ENCODE measurements around the gene MARCO.
"Not testable (repeated sequence)": the region's sequence is repeated elsewhere in the genome, so short reads cannot be mapped to it uniquely, and the experiment has no call there.

MARCO gene

DNA sequence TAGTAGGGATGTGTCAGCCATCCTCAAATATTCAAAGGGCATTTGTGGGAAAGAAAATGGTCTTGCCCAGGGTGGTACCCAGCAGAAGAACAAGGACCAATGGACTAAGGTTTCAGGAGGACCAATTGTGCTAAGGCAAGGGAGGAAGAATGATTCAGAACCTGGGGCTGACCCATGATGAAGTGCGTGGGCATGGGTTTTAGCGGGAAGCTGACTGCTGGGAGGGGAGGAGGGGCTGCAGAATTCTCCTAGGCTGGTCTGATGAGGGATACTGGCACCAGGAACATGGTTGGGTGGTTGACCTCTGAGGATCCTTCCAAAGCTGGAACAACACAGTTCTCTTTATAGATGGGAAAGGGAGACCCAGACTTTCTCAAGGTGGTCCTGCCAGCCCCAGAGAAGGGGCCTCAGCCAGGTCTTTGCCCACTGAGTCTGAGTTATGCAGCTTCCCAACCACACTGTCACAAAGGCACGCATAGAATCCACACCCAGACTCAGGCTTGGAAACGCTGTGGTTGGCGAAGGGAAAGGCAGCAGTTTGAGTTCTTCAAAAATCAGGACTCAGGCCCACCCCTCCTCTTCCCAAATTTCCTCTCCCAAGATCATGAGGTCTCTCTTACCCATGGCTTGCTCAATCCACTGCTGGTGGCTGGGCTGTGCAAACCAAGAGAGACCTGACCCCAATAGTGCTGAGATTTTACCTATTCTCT lies 37.3 kb downstream of the MARCO start:
- DNase-seq = no peak

DNA sequence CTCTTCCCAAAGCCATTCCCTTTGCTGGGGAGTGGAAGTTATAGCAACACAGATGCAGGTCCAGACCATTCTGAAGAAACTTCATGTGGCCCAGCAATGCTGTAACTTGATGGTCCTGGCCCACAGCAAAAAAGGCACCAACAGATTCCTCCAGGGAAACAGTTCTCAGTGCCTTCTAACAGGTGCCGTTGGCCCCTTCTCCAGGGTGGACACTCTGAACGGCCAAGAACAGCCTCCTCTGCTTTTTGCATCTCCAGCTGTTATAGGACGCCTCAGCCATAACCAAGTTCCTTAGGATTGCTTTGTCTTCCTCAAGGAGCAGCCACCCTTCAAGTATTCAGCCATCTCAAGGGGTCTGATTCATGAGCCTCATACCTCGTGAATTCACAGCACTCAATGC lies 38.0 kb downstream of the MARCO start:
- no peak for DNase-seq

DNA sequence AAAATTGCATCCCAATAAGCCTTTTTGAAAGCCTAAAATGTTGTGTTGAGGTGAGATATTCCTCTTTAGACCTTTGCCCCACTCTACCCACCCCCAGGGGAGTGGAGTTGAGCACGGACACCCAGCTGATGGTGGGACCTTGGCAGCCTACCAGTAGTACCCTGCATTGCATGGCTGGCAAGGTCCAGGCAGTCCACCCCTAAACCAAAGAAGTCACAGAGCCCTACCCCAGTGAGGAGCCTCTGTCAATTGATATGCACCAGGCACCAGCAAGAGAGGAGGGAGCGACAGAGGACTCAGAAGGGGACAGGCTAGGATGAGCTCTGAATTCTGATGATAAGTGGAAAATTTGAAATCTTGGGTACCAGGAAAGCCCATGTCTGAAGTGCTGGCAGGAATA lies 38.6 kb downstream of the MARCO start:
- no peak for DNase-seq

DNA sequence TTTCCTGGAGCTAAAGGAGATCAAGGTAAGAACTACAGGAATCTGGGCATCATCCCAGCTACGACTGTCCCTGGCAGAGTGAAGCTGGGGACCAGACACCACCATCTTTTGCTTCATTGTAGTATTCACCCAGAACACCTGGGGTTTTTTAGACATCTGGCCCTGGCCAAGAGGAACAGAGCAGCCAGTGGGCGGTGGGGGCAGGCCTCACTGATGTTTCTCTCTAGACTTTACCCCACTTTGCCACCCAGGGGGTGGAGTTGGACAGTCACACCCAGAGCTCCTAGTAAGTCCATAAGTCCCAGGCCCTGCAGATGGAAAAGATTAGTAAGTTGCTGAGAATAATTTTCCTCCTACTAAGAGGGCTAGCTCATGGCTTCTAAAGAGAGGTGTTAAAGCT lies 39.6 kb downstream of the MARCO start:
- DNase-seq = no peak

GRCh38 chr2:118982039-118982438 lies 40.0 kb downstream of the MARCO start:
- DNase-seq = no peak

GRCh38 chr2:118983133-118983532 lies 41.1 kb downstream of the MARCO start:
- no peak for DNase-seq

DNA sequence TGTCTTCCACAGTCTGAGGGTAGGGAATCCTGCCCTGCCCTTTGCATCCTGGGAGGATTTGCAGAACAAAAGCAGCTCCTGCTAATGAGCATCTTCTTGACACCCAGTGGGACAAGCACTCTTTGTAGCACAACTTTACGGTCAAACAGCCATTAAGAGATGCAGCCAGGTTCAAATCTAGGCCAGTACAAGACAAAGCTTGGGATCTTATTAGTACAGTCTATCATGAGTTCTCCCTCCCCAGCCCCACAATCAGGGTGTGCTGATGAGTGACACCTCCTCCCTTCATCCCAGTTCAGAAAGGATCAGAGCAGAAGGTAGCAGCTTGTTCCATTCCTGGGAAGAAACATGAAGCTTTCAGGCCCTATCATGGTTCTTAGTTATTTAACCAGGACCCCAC lies 41.9 kb downstream of the MARCO start:
- no peak for DNase-seq

GRCh38 chr2:118986738-118987137 lies 44.7 kb downstream of the MARCO start:
- DNase-seq = no peak

- no peak for DNase-seq
These were observed 45.9 kb downstream of the MARCO start for GRCh38 chr2:118987886-118988285.

DNA sequence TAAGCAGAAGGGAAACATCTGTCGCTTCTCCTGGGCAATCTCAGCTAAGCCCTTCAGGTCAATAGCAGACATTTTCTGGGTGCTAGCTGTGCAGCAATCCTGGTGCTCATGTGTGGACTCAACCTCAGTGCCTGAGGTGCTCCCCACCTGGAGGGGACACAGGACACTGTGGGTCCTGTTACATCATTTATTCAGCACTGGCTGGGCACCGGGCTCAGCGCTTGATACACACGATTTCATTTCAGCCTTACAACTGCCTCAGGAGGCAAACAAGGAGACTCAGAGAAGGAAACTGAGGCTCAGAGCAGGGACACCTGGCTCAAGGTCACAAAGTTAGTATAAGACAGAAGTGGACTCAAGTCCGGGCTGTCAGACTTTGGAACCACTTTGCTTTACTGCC lies 46.7 kb downstream of the MARCO start:
- no peak for DNase-seq

GRCh38 chr2:118989481-118989880 lies 47.5 kb downstream of the MARCO start:
- DNase-seq = no peak

GRCh38 chr2:118990757-118991545 lies 49.0 kb downstream of the MARCO start:
- DNase-seq = no peak

- no peak for DNase-seq
These were observed 49.6 kb downstream of the MARCO start for GRCh38 chr2:118991554-118991953.

- no peak for DNase-seq
These were observed 50.9 kb downstream of the MARCO start for GRCh38 chr2:118992740-118993391.

- no peak for DNase-seq
These were observed 51.4 kb downstream of the MARCO start for GRCh38 chr2:118993392-118993752.

DNA sequence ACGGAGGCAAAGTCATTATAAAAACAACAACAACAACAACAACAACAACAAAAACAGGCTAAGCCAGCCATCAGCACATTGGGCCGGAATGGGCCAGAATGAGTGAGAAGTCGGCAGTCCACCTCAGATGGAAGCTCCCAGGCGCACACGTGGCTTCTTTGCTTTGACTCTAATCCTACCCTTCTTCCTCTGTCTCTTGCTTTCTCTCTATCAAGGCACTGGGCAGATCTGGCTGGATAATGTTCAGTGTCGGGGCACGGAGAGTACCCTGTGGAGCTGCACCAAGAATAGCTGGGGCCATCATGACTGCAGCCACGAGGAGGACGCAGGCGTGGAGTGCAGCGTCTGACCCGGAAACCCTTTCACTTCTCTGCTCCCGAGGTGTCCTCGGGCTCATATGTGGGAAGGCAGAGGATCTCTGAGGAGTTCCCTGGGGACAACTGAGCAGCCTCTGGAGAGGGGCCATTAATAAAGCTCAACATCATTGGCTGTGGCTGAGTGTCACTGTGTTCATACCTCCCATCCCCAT lies 52.2 kb downstream of the MARCO start:
- no peak for DNase-seq

GRCh38 chr2:118994778-118995177 lies 52.8 kb downstream of the MARCO start:
- no peak for DNase-seq

- DNase-seq = not testable (repeated sequence)
These were observed 61.9 kb downstream of the MARCO start for GRCh38 chr2:119003856-119004255.

- DNase-seq = no peak
These were observed 62.6 kb downstream of the MARCO start for GRCh38 chr2:119004602-119005001.

DNA sequence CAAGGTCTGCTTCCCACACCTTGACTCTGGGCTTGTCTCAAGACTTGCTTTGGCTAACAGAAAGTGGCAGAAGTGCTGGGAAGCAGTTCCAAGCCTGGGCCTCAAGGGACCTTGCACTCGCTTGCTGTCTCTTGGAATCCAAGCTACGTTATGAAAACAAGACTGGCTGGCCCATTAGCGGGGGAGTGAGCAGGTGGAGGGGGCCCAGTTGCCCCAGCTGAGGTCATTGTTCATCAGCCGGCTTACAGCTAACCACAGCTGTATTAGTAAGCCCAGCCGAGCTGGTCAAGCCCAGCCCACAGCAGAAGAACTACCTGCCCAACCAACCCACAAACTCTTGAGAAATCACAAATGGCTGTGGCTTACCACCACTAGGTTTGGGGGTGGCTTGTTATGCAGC lies 63.1 kb downstream of the MARCO start:
- DNase-seq = no peak

- no peak for DNase-seq
These were observed 63.6 kb downstream of the MARCO start for GRCh38 chr2:119005555-119005954.

DNA sequence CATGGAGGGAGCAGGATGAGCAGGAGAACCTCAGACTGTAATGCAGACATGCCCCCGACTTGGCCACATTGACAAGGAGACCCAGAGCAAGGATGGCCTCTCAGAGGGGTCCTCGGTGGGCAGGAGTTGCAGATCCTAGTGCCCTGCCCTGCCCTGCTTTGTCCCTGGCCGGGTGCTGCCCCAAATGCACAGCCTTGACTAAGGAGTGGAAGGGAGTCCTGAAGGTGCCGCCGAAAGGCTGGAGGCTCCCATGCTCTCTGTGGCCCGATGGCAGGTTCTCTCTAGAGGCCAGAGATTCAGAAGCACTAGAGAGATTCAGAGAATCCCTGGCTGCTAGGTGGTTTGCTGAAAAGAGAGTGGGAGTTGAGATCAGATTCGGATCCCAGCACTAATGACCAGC lies 64.4 kb downstream of the MARCO start:
- DNase-seq = no peak

DNA sequence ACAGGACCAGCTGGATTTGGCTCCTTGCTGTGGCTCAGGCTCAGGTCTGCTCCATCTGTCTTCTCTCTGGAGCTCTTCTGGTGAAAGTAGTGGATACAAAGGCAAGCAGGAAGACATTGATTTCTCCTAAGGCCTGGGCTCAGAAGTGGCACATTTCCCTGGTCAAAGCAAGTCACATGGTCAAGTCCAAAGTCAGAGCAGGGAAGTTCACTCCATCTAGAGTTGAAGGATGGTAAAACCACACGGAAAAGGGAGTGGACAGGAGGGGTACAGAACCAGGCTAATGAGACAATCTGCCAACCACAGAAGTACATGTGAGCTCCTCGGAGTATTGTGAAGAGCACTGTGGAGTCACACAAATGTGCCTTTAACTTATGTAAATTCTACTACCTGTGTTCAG lies 66.1 kb downstream of the MARCO start:
- DNase-seq = no peak

GRCh38 chr2:119009110-119009509 lies 67.1 kb downstream of the MARCO start:
- DNase-seq = no peak

Data from amniotic stem cell (primary cell).